Prostate gland (tissue), 2 donors: ENCODE measurements around the gene TAF3. TPM values are rescaled to one million over a fixed set of nuclear protein-coding genes. Genes with fewer than 3 reads are reported as not detected.

Experiments
- DNase-seq: peaks from one replicate; pipeline ENCODE4 v3.0.0-alpha.2; 2019; ENCODE audit warnings: low spot score
- H3K27ac ChIP-seq, 2 donors: fragments of 200-600 bp; sonication (generic); 2 replicates each; pipeline ENCODE4 v1.5.1; 2017 to 2019
- H3K27me3 ChIP-seq: fragments of 200-600 bp; sonication (generic); replicated peaks from 2 replicates; pipeline ENCODE4 v1.5.1; 2019; ENCODE audit not compliant: insufficient read depth
- H3K36me3 ChIP-seq, 2 donors: fragments of 200-600 bp; sonication (generic); 1 replicate in 1 of 2; 2 replicates in 1 of 2; pipeline versions ENCODE4 v1.5.1 to v1.8.1; 2017 to 2019
- H3K4me1 ChIP-seq: fragments of 200-600 bp; sonication (generic); replicated peaks from 2 replicates; pipeline ENCODE4 v1.5.1; 2019
- H3K4me3 ChIP-seq, 2 donors: fragments of 200-600 bp; sonication (generic); 2 replicates each; pipeline ENCODE4 v1.5.1; 2017 to 2019
- H3K9me3 ChIP-seq: fragments of 200-600 bp; sonication (generic); 2 replicates; pipeline ENCODE4 v1.5.1; 2017
- CTCF ChIP-seq, 4 experiments: fragments of 200-600 bp in 2 of 4; fragments of 450-650 bp in 2 of 4; sonication (generic) in 2 of 4; IDR thresholded peaks; 1 replicate in 3 of 4; 2 replicates in 1 of 4; pipeline ENCODE4 v1.5.1; 2016 to 2019; ENCODE audit warnings: antibody characterized with exemption in 4 of 4, mild to moderate bottlenecking in 2 of 4, moderate library complexity in 2 of 4
- POLR2A ChIP-seq: fragments of 450-650 bp; IDR thresholded peaks from one replicate; pipeline ENCODE4 v1.6.1; 2016; ENCODE audit warnings: antibody characterized with exemption, mild to moderate bottlenecking
- POLR2AphosphoS5 ChIP-seq: sonication (generic); formaldehyde crosslinking; IDR thresholded peaks from one replicate; pipeline ENCODE4 v1.6.1; 2017; ENCODE audit warnings: antibody characterized with exemption
- WGBS: methylation state at CpG from one replicate; pipeline ENCODE4 v1.1.5; 2018; 5-methylcytosine and 5-hydroxymethylcytosine counted together
- intact Hi-C: fragments of 100-400 bp; cut with DNase I; formaldehyde crosslinking; loops from one replicate; pipeline ENCODE4 v1.14.2; 2022
- total RNA-seq, 2 donors: library from RNA; depleted of rRNA; stranded (reverse); fragments of >200 nt; gene quantifications; one replicate each; pipeline ENCODE4 v1.1.0, GENCODE V29; 2016

The TAF3 gene
- total RNA-seq, 2 donors from 2014 or later: 4.4 to 20.2 TPM

GRCh38 chr10:8013006-8013405 is 194.7 kb downstream of the TAF3 start:
- Histone ChIP-seq H3K4me3 (no peak overlapping the region), H3K27ac (no peak overlapping the region), H3K9me3 (no peaks in the 10 kb centered on the region), H3K27me3 (no peaks in the 10 kb centered on the region), H3K36me3 (no peaks in the 10 kb centered on the region), H3K4me1 (no peaks in the 10 kb centered on the region)
- WGBS: 35% methylated on average over 1 of the region's 1 CpG
- no peak for TF ChIP-seq POLR2AphosphoS5
- no peak for DNase-seq
- intact Hi-C loops: no loop called here

GRCh38 chr10:8013619-8014018 is 195.3 kb downstream of the TAF3 start:
- Histone ChIP-seq H3K27me3 (no peaks in the 10 kb centered on the region), H3K36me3 (no peaks in the 10 kb centered on the region), H3K4me3 (no peak overlapping the region), H3K27ac (no peak overlapping the region), H3K4me1 (no peaks in the 10 kb centered on the region), H3K9me3 (no peaks in the 10 kb centered on the region)
- intact Hi-C loops: no loop called here
- TF ChIP-seq CTCF (IDR thresholded peaks at IDR 0.05) (no peak), POLR2AphosphoS5 (no peak)
- DNase-seq: no peak
- 92% methylated on average over 10 of the region's 10 CpGs for WGBS

GRCh38 chr10:8014649-8015048 is 196.3 kb downstream of the TAF3 start:
- Histone ChIP-seq H3K27me3 (no peaks in the 10 kb centered on the region), H3K36me3 (no peaks in the 10 kb centered on the region), H3K9me3 (no peaks in the 10 kb centered on the region), H3K4me1 (no peaks in the 10 kb centered on the region), H3K4me3 (no peak overlapping the region), H3K27ac (no peak overlapping the region)
- intact Hi-C loops: no loop called here
- TF ChIP-seq POLR2AphosphoS5: no peak
- TF ChIP-seq POLR2A: no peak
- TF ChIP-seq CTCF (IDR thresholded peaks at IDR 0.05): no peak
- 96% methylated on average over 16 of the region's 16 CpGs for WGBS
- DNase-seq: no peak

GRCh38 chr10:8017277-8017676 is 199.0 kb downstream of the TAF3 start:
- intact Hi-C loops: no loop called here
- Histone ChIP-seq H3K4me1 (no peaks in the 10 kb centered on the region), H3K36me3 (no peaks in the 10 kb centered on the region), H3K9me3 (no peaks in the 10 kb centered on the region), H3K27ac (no peak overlapping the region), H3K4me3 (no peak overlapping the region), H3K27me3 (no peaks in the 10 kb centered on the region)
- DNase-seq: no peak
- TF ChIP-seq POLR2AphosphoS5 (no peak), CTCF (IDR thresholded peaks at IDR 0.05) (no peak), POLR2A (no peak)
- WGBS: 47% methylated on average over 6 of the region's 6 CpGs

GRCh38 chr10:8023321-8023720 is 205.0 kb downstream of the TAF3 start:
- H3K9me3 ChIP-seq: no peaks in the 10 kb centered on the region
- no peaks in the 10 kb centered on the region for H3K36me3 ChIP-seq
- DNase-seq: no peak
- TF ChIP-seq CTCF (IDR thresholded peaks at IDR 0.05) (no peak), POLR2AphosphoS5 (no peak), POLR2A (no peak)
- H3K27ac ChIP-seq: no peak overlapping the region
- no peaks in the 10 kb centered on the region for H3K4me1 ChIP-seq
- WGBS: 81% methylated on average over 4 of the region's 4 CpGs
- no peak overlapping the region for H3K4me3 ChIP-seq
- intact Hi-C loops: no loop called here
- no peaks in the 10 kb centered on the region for H3K27me3 ChIP-seq

GRCh38 chr10:8023851-8024250 is 205.5 kb downstream of the TAF3 start:
- no peak overlapping the region for H3K4me3 ChIP-seq
- TF ChIP-seq CTCF (IDR thresholded peaks at IDR 0.05): no peak
- no peak for TF ChIP-seq POLR2A
- no peak for TF ChIP-seq POLR2AphosphoS5
- no peaks in the 10 kb centered on the region for H3K4me1 ChIP-seq
- intact Hi-C loops: no loop called here
- WGBS: 95% methylated on average over 2 of the region's 2 CpGs
- H3K27me3 ChIP-seq: no peaks in the 10 kb centered on the region
- H3K27ac ChIP-seq: no peak overlapping the region
- no peak for DNase-seq
- H3K9me3 ChIP-seq: no peaks in the 10 kb centered on the region
- H3K36me3 ChIP-seq: no peaks in the 10 kb centered on the region
